Measurements from ENCODE around the gene PSMB2.
A peak's percentile ranks its signal among the peaks of the same experiment; 100 is the strongest.
"Not testable (repeated sequence)": the region's sequence is repeated elsewhere in the genome, so short reads cannot be mapped to it uniquely, and the experiment has no call there.

PSMB2 gene

GRCh38 chr1:35585281-35585680 lies 56.0 kb downstream of the PSMB2 start:
- H2BK12ac ChIP-seq (ENCODE audit: low read length), result no peak overlapping the region
- H2BK5ac ChIP-seq (ENCODE audit: low read depth, low read length, poor library complexity), result no peak overlapping the region
- no peak overlapping the region for H2AFZ ChIP-seq (ENCODE audit: insufficient read depth, low read length, poor library complexity)
- H3K23ac ChIP-seq (ENCODE audit: low read length), result no peak overlapping the region
- no peak overlapping the region for H2AK5ac ChIP-seq (ENCODE audit: low read length)
- no peak overlapping the region for H3K4me2 ChIP-seq (ENCODE audit: low read length)
- H3K79me1 ChIP-seq (ENCODE audit: low read length), result no peaks in the 10 kb centered on the region
- H3K79me2 ChIP-seq (ENCODE audit: control insufficient read depth, insufficient read depth, low read length, poor library complexity), result no peaks in the 10 kb centered on the region
- no peak overlapping the region for H3K9ac ChIP-seq (ENCODE audit: low read length)
- H3K18ac ChIP-seq (ENCODE audit: low read length), result no peak overlapping the region
- no peaks in the 10 kb centered on the region for H3K27me3 ChIP-seq (ENCODE audit: insufficient read depth, low read length)
- no peaks in the 10 kb centered on the region for H3K9me3 ChIP-seq (ENCODE audit: insufficient read depth, low read depth, low read length)
- no peak overlapping the region for H2BK120ac ChIP-seq (ENCODE audit: insufficient read depth, low read length, poor library complexity)
- no peaks in the 10 kb centered on the region for H3K4me1 ChIP-seq (ENCODE audit: control insufficient read depth in 1 of 2, insufficient read depth in 2 of 2, low read length in 2 of 2)
- no peak overlapping the region for H3K14ac ChIP-seq (ENCODE audit: low read length)
- no peak overlapping the region for H3K4ac ChIP-seq (ENCODE audit: low read depth, low read length)
- no peak overlapping the region for H4K12ac ChIP-seq (ENCODE audit: low read depth, low read length)
- peaks cover 2 to 7% of the 10 kb centered on the region in 2 experiments for H3K36me3 ChIP-seq (ENCODE audit: control insufficient read depth in 1 of 2, insufficient read depth in 2 of 2, low read length in 2 of 2)
- no peak overlapping the region for H4K8ac ChIP-seq (ENCODE audit: low read depth, low read length)
- H3K4me3 ChIP-seq (ENCODE audit: low read depth, low read length), result no peak overlapping the region
- no CpG with 5 or more reads among the region's 3 CpGs for WGBS (ENCODE audit: extremely low coverage, insufficient coverage, insufficient read length)
- no peak overlapping the region for H3K27ac ChIP-seq (ENCODE audit: low read depth, low read length)
- H4K91ac ChIP-seq (ENCODE audit: low read depth, low read length), result no peak overlapping the region
- DNase-seq, result no peak

DNA sequence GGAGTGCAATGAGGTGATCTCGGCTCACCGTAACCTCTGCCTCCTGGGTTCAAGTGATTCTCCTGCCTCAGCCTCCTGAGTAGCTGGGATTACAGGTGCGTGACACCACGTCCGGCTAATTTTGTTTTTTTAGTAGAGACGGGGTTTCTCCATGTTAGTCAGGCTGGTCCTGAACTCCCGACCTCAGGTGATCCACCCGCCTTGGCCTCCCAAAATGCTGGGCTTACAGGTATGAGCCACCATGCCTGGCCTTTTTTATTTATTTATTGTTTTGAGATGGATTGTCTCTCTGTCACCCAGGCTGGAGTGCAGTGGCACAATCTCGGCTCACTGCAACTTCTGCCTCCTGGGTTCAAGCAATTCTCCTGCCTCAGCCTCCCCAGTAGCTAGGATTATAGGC lies 59.7 kb downstream of the PSMB2 start:
- not testable (repeated sequence) for H3K18ac ChIP-seq (ENCODE audit: low read length); H3K9me3 ChIP-seq (ENCODE audit: insufficient read depth, low read depth, low read length); H2AFZ ChIP-seq (ENCODE audit: insufficient read depth, low read length, poor library complexity); H3K79me2 ChIP-seq (ENCODE audit: control insufficient read depth, insufficient read depth, low read length, poor library complexity); H3K23ac ChIP-seq (ENCODE audit: low read length); H2BK5ac ChIP-seq (ENCODE audit: low read depth, low read length, poor library complexity); H3K9ac ChIP-seq (ENCODE audit: low read length); H4K12ac ChIP-seq (ENCODE audit: low read depth, low read length); H4K91ac ChIP-seq (ENCODE audit: low read depth, low read length); DNase-seq; H2BK12ac ChIP-seq (ENCODE audit: low read length); H3K14ac ChIP-seq (ENCODE audit: low read length); H2BK120ac ChIP-seq (ENCODE audit: insufficient read depth, low read length, poor library complexity); H3K4me3 ChIP-seq (ENCODE audit: low read depth, low read length); H3K36me3 ChIP-seq (ENCODE audit: control insufficient read depth in 1 of 2, insufficient read depth in 2 of 2, low read length in 2 of 2); H2AK5ac ChIP-seq (ENCODE audit: low read length); H4K8ac ChIP-seq (ENCODE audit: low read depth, low read length); H3K4me2 ChIP-seq (ENCODE audit: low read length); H3K27ac ChIP-seq (ENCODE audit: low read depth, low read length); H3K4ac ChIP-seq (ENCODE audit: low read depth, low read length); H3K27me3 ChIP-seq (ENCODE audit: insufficient read depth, low read length)
- Histone ChIP-seq H3K4me1 (ENCODE audit: control insufficient read depth in 1 of 2, insufficient read depth in 2 of 2, low read length in 2 of 2) (peaks cover 16% of the 10 kb centered on the region in 2 experiments), H3K79me1 (ENCODE audit: low read length) (peaks cover 13% of the 10 kb centered on the region)
- WGBS (ENCODE audit: extremely low coverage, insufficient coverage, insufficient read length), result no CpG with 5 or more reads among the region's 9 CpGs

GRCh38 chr1:35580949-35581388 lies 60.4 kb downstream of the PSMB2 start:
- no peaks in the 10 kb centered on the region for H3K9me3 ChIP-seq (ENCODE audit: insufficient read depth, low read depth, low read length)
- no peak overlapping the region for H4K8ac ChIP-seq (ENCODE audit: low read depth, low read length)
- H3K79me1 ChIP-seq (ENCODE audit: low read length), result peaks cover 19% of the 10 kb centered on the region
- no peak overlapping the region for H3K4ac ChIP-seq (ENCODE audit: low read depth, low read length)
- H3K9ac ChIP-seq (ENCODE audit: low read length), result no peak overlapping the region
- H4K91ac ChIP-seq (ENCODE audit: low read depth, low read length), result no peak overlapping the region
- WGBS (ENCODE audit: extremely low coverage, insufficient coverage, insufficient read length), result no CpG with 5 or more reads among the region's 4 CpGs
- no peak overlapping the region for H2AFZ ChIP-seq (ENCODE audit: insufficient read depth, low read length, poor library complexity)
- H3K79me2 ChIP-seq (ENCODE audit: control insufficient read depth, insufficient read depth, low read length, poor library complexity), result peaks cover 10% of the 10 kb centered on the region
- H3K4me2 ChIP-seq (ENCODE audit: low read length), result no peak overlapping the region
- H3K4me3 ChIP-seq (ENCODE audit: low read depth, low read length), result no peak overlapping the region
- no peak overlapping the region for H2BK120ac ChIP-seq (ENCODE audit: insufficient read depth, low read length, poor library complexity)
- H3K23ac ChIP-seq (ENCODE audit: low read length), result no peak overlapping the region
- H4K12ac ChIP-seq (ENCODE audit: low read depth, low read length), result no peak overlapping the region
- no peak overlapping the region for H2BK12ac ChIP-seq (ENCODE audit: low read length)
- H3K36me3 ChIP-seq (ENCODE audit: control insufficient read depth in 1 of 2, insufficient read depth in 2 of 2, low read length in 2 of 2), result no peaks in the 10 kb centered on the region
- H3K27ac ChIP-seq (ENCODE audit: low read depth, low read length), result no peak overlapping the region
- no peak overlapping the region for H2BK5ac ChIP-seq (ENCODE audit: low read depth, low read length, poor library complexity)
- H3K4me1 ChIP-seq (ENCODE audit: control insufficient read depth in 1 of 2, insufficient read depth in 2 of 2, low read length in 2 of 2), result peaks cover 22 to 23% of the 10 kb centered on the region in 2 experiments
- no peak overlapping the region for H3K18ac ChIP-seq (ENCODE audit: low read length)
- no peak for DNase-seq
- H3K14ac ChIP-seq (ENCODE audit: low read length), result no peak overlapping the region
- H2AK5ac ChIP-seq (ENCODE audit: low read length), result no peak overlapping the region
- H3K27me3 ChIP-seq (ENCODE audit: insufficient read depth, low read length), result no peaks in the 10 kb centered on the region

- no CpG with 5 or more reads among the region's 70 CpGs for WGBS (ENCODE audit: extremely low coverage, insufficient coverage, insufficient read length)
- Histone ChIP-seq H2AK5ac (ENCODE audit: low read length) (peak overlapping the region; percentile 61), H2BK12ac (ENCODE audit: low read length) (peak overlapping the region; percentile 70)
These were observed 64.0 kb downstream of the PSMB2 start for GRCh38 chr1:35577071-35577998.

More at GRCh38 chr1:35577071-35577998, 64.0 kb downstream of the PSMB2 start:
- peak overlapping the region; percentile 33 for H2BK120ac ChIP-seq (ENCODE audit: insufficient read depth, low read length, poor library complexity)
- H3K4me2 ChIP-seq (ENCODE audit: low read length), result peak overlapping the region; percentile 60
- peak overlapping the region; percentile 89 for H4K8ac ChIP-seq (ENCODE audit: low read depth, low read length)
- no peaks in the 10 kb centered on the region for H3K9me3 ChIP-seq (ENCODE audit: insufficient read depth, low read depth, low read length)
- H4K91ac ChIP-seq (ENCODE audit: low read depth, low read length), result peak overlapping the region; percentile 82
- H3K9ac ChIP-seq (ENCODE audit: low read length), result no peak overlapping the region
- peak overlapping the region; percentile 10 for H2BK5ac ChIP-seq (ENCODE audit: low read depth, low read length, poor library complexity)
- peak overlapping the region; percentile 72 for H4K12ac ChIP-seq (ENCODE audit: low read depth, low read length)
- no peak overlapping the region for H3K27ac ChIP-seq (ENCODE audit: low read depth, low read length)
- H3K14ac ChIP-seq (ENCODE audit: low read length), result peak overlapping the region; percentile 73
- H2AFZ ChIP-seq (ENCODE audit: insufficient read depth, low read length, poor library complexity), result peak overlapping the region; percentile 68
- H3K4me3 ChIP-seq (ENCODE audit: low read depth, low read length), result peak overlapping the region; percentile 41
- peaks cover 51% of the 10 kb centered on the region in 2 experiments for H3K4me1 ChIP-seq (ENCODE audit: control insufficient read depth in 1 of 2, insufficient read depth in 2 of 2, low read length in 2 of 2)
- H3K79me1 ChIP-seq (ENCODE audit: low read length), result peaks cover 46% of the 10 kb centered on the region
- H3K79me2 ChIP-seq (ENCODE audit: control insufficient read depth, insufficient read depth, low read length, poor library complexity), result peaks cover 17% of the 10 kb centered on the region
- no peaks in the 10 kb centered on the region for H3K36me3 ChIP-seq (ENCODE audit: control insufficient read depth in 1 of 2, insufficient read depth in 2 of 2, low read length in 2 of 2)
- no peak for DNase-seq
- peak overlapping the region; percentile 70 for H3K18ac ChIP-seq (ENCODE audit: low read length)
- no peak overlapping the region for H3K23ac ChIP-seq (ENCODE audit: low read length)
- H3K4ac ChIP-seq (ENCODE audit: low read depth, low read length), result peak overlapping the region; percentile 35
- peaks cover 5% of the 10 kb centered on the region for H3K27me3 ChIP-seq (ENCODE audit: insufficient read depth, low read length)
